D721Med (cell line): ENCODE measurements around the gene BAIAP2L1.

Experiments
- DNase-seq: peaks from one replicate; pipeline ENCODE4 v3.0.0; 2011; ENCODE audit warnings: low spot score; ENCODE audit not compliant: insufficient read length
- FAIRE-seq: peaks from 2 replicates; lab custom pipeline; 2011; peaks lifted over from hg19 to GRCh38; lab: Jason Lieb, UNC
- CTCF ChIP-seq: IDR thresholded peaks from 2 replicates; pipeline ENCODE4 v1.5.1; 2012; ENCODE audit warnings: mild to moderate bottlenecking, control low read depth; ENCODE audit not compliant: insufficient read depth; ENCODE audit errors: missing control alignments

Gene BAIAP2L1

GRCh38 chr7:98289333-98289875 lies 111.5 kb downstream of the BAIAP2L1 start:
- TF ChIP-seq CTCF: no peak
- no peak for DNase-seq
- no peak for FAIRE-seq

- FAIRE-seq (no peak), DNase-seq (no peak)
- TF ChIP-seq CTCF: no peak
Observed at GRCh38 chr7:98288064-98288823, 112.6 kb downstream of the BAIAP2L1 start.

- FAIRE-seq (no peak), DNase-seq (no peak)
- no peak for TF ChIP-seq CTCF
Observed at GRCh38 chr7:98287486-98287959, 113.4 kb downstream of the BAIAP2L1 start.

- TF ChIP-seq CTCF: no peak
- DNase-seq (no peak), FAIRE-seq (no peak)
Observed at GRCh38 chr7:98286701-98287485, 114.0 kb downstream of the BAIAP2L1 start.

- FAIRE-seq: no peak
- no peak for DNase-seq
- no peak for TF ChIP-seq CTCF
Observed at GRCh38 chr7:98286093-98286539, 114.8 kb downstream of the BAIAP2L1 start.

- no peak for TF ChIP-seq CTCF
- DNase-seq: no peak
- FAIRE-seq: no peak
Observed at GRCh38 chr7:98285157-98286092, 115.5 kb downstream of the BAIAP2L1 start.
